Measurements from ENCODE around the gene GRAP2. TPM values are rescaled to one million over a fixed set of nuclear protein-coding genes. Genes with fewer than 3 reads are reported as not detected.

The GRAP2 gene
- total and polyA plus RNA-seq, 11 donors: 0.24 to 5.0 (median 0.85) TPM; not detected in 1

DNA sequence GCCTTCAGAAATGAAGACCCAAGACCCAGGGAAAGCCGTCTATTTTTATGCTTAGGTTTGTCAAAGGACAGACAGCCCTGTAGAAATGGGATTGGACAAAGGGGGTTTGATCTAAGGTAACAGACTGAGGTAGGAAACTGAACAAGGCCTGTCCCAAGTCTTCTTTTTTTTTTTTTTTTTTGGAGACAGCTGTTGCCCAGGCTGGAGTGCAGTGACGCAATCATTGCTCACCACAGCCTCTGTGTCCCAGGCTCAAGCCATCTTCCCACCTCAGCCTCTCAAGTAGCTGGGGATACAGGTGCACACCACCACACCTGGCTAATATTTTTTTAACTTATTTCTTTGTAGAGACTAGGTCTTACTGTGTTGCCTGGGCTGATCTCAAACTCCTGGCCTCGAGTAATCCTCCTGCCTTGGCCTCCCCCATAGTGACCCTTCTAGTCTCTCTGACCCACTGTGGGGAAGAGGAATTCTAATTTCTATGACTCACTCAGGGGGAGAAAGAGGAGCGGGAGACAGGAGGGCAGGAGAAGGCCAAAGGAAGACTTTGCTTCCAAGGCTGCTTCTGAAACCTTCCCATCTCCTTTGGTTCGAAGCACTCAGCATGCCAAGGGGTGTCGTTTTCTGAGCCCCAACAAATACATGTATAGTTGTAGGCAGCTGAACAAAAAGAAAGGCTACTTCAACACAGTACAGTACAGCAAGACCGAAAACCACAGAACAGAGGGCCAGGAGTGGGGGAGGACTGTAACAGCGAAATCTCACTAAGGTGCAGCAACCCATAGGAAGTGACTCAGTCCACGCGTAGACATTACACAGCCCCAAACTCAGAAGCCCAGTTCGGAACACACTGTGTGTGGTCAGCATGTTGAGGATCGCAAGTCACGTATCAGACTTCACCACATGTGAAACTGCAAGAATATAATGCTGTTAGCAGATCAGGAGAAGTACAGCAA is 60.2 kb downstream of the GRAP2 start:
- Histone ChIP-seq H3K36me3 (peaks cover 0 to 9% (median 0%) of the 10 kb centered on the region in 9 donors), H3K27me3 (peaks cover 0 to 13% (median 0%) of the 10 kb centered on the region in 9 donors), H3K27ac (peak overlapping the region in 1 of 12 donors; percentile 46), H3K4me1 (peaks cover 0 to 44% (median 0%) of the 10 kb centered on the region in 12 donors), H3K9me3 (no peaks in the 10 kb centered on the region), H3K4me3 (no peak overlapping the region)
- ATAC-seq (peak in 3 of 4 donors; percentile 45 to 78 (median 48)), DNase-seq (no peak)
- WGBS, 4 donors: 79 to 86% (median 81%) methylated on average over 13 of the region's 13 CpGs
- no peak for TF ChIP-seq POLR2A (IDR thresholded peaks at IDR 0.05)
- TF ChIP-seq, protein P1, sequence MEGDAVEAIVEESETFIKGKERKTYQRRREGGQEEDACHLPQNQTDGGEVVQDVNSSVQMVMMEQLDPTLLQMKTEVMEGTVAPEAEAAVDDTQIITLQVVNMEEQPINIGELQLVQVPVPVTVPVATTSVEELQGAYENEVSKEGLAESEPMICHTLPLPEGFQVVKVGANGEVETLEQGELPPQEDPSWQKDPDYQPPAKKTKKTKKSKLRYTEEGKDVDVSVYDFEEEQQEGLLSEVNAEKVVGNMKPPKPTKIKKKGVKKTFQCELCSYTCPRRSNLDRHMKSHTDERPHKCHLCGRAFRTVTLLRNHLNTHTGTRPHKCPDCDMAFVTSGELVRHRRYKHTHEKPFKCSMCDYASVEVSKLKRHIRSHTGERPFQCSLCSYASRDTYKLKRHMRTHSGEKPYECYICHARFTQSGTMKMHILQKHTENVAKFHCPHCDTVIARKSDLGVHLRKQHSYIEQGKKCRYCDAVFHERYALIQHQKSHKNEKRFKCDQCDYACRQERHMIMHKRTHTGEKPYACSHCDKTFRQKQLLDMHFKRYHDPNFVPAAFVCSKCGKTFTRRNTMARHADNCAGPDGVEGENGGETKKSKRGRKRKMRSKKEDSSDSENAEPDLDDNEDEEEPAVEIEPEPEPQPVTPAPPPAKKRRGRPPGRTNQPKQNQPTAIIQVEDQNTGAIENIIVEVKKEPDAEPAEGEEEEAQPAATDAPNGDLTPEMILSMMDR (IDR thresholded peaks at IDR 0.05): no peak
- intact Hi-C loops (cut with DNase I): no loop called here

DNA sequence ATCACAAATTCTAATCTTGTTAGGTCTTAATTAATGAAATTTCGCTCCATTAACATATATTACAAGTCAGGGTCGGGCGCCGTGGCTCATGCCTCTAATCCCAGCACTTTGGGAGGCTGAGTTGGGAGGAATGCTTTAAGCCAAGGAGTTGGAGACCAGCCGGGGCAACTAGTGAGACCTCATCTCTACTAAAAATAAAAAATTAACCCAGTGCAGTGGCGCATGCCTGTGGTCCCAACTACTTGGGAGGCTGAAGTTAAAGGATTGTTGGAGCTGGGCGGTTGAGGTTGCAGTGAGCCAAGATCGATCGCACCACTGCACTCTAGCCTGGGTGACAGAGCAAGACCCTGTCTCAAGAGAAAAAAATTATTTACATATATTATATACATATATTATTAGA is 61.2 kb downstream of the GRAP2 start:
- no peaks in the 10 kb centered on the region for H3K9me3 ChIP-seq
- TF ChIP-seq, protein P1 (IDR thresholded peaks at IDR 0.05): no peak
- no peak for TF ChIP-seq POLR2A (IDR thresholded peaks at IDR 0.05)
- intact Hi-C loops (cut with DNase I): no loop called here
- H3K36me3 ChIP-seq: peaks cover 0 to 9% (median 0%) of the 10 kb centered on the region in 9 donors
- no peak for DNase-seq
- ATAC-seq: no peak
- H3K27me3 ChIP-seq: peaks cover 0 to 13% (median 0%) of the 10 kb centered on the region in 9 donors
- H3K4me1 ChIP-seq: peaks cover 0 to 36% (median 0%) of the 10 kb centered on the region in 12 donors
- H3K27ac ChIP-seq: peak overlapping the region in 1 of 12 donors; percentile 46
- 87 to 98% (median 94%) methylated on average over 9 of the region's 9 CpGs for WGBS, 4 donors
- H3K4me3 ChIP-seq: no peak overlapping the region

DNA sequence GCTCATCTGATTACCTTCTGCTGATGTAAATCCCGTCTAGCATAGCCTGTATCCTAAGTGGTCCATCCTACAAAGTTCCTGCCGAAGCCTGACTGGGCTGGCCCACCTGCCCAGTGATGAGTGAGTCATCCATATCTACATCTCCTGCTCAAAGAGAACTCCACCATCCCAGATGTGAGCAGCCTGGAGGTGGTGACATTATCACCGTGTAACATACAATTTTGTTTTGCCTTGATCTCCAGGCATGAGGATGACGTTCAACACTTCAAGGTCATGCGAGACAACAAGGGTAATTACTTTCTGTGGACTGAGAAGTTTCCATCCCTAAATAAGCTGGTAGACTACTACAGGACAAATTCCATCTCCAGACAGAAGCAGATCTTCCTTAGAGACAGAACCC is 64.9 kb downstream of the GRAP2 start:
- H3K4me3 ChIP-seq: no peak overlapping the region
- H3K27me3 ChIP-seq: peaks cover 0 to under 1% (median 0%) of the 10 kb centered on the region in 9 donors
- no peaks in the 10 kb centered on the region for H3K36me3 ChIP-seq
- H3K9me3 ChIP-seq: no peaks in the 10 kb centered on the region
- intact Hi-C loops (cut with DNase I): no loop called here
- ATAC-seq (no peak), DNase-seq (no peak)
- TF ChIP-seq, protein P1 (IDR thresholded peaks at IDR 0.05): no peak
- TF ChIP-seq POLR2A (IDR thresholded peaks at IDR 0.05): no peak
- H3K4me1 ChIP-seq: peaks cover 0 to 23% (median 5%) of the 10 kb centered on the region in 12 donors
- no peak overlapping the region for H3K27ac ChIP-seq
- WGBS, 4 donors: 58 to 73% (median 65%) methylated on average over 5 of the region's 5 CpGs

DNA sequence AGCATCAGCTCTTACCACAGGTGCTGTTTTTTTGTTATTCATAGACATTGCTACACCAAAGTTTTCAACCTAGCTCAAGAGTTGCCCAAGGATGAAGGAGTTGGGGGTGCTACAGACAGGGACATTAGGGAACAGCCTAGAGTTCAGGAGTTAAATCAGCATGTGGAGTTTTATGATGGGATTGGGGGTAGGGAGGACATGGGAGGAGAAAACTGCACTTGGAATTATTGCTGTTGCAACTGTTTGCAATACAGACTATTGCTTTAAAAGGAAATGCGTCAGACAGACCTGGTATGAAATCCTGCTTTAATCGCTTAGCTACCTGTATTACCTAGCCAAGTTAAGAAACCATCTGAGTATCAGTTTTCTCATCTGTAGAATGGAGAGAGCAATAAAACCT is 65.6 kb downstream of the GRAP2 start:
- no peaks in the 10 kb centered on the region for H3K9me3 ChIP-seq
- H3K4me1 ChIP-seq: peaks cover 0 to 16% (median 5%) of the 10 kb centered on the region in 12 donors
- H3K27ac ChIP-seq: no peak overlapping the region
- no peak for ATAC-seq
- H3K36me3 ChIP-seq: no peaks in the 10 kb centered on the region
- intact Hi-C loops (cut with DNase I): no loop called here
- TF ChIP-seq, protein P1 (IDR thresholded peaks at IDR 0.05): no peak
- no peak for TF ChIP-seq POLR2A (IDR thresholded peaks at IDR 0.05)
- WGBS, 4 donors: 91 to 94% (median 94%) methylated on average over 2 of the region's 2 CpGs
- peaks cover 0 to 6% (median 0%) of the 10 kb centered on the region in 9 donors for H3K27me3 ChIP-seq
- no peak overlapping the region for H3K4me3 ChIP-seq
- DNase-seq: no peak
